ENCODE measurements around the gene AOPEP. TPM values are rescaled to one million over a fixed set of nuclear protein-coding genes. Genes with fewer than 3 reads are reported as not detected.

Gene AOPEP
- total and polyA plus RNA-seq, 2 donors, result 9.6 to 36.5 TPM

- WGBS, result 69% methylated on average over 12 of the region's 12 CpGs
- H3K4me3 ChIP-seq (ENCODE audit: low read length in 2 of 2), result no peak overlapping the region
- H3K4me1 ChIP-seq (ENCODE audit: control insufficient read depth in 2 of 2, insufficient read depth in 2 of 2, low read length in 2 of 2), result peaks cover 18 to 56% of the 10 kb centered on the region in 2 donors
- no peaks in the 10 kb centered on the region for H3K9me3 ChIP-seq (ENCODE audit: control insufficient read depth in 2 of 2, insufficient read depth in 1 of 2, low read length in 1 of 2)
- H3K27me3 ChIP-seq (ENCODE audit: control insufficient read depth in 2 of 2, insufficient read depth in 1 of 2, low read length in 1 of 2), result no peaks in the 10 kb centered on the region
- no peak overlapping the region for H3K27ac ChIP-seq (ENCODE audit: low read depth in 1 of 2, low read length in 1 of 2)
- no peaks in the 10 kb centered on the region for H3K36me3 ChIP-seq (ENCODE audit: control insufficient read depth in 2 of 2, insufficient read depth in 2 of 2, low read length in 1 of 2)
- no peak for DNase-seq (ENCODE audit: low read depth in 6 of 9, low spot score in 9 of 9)
Measured at GRCh38 chr9:95091601-95092261, 365.2 kb downstream of the AOPEP start.

DNA sequence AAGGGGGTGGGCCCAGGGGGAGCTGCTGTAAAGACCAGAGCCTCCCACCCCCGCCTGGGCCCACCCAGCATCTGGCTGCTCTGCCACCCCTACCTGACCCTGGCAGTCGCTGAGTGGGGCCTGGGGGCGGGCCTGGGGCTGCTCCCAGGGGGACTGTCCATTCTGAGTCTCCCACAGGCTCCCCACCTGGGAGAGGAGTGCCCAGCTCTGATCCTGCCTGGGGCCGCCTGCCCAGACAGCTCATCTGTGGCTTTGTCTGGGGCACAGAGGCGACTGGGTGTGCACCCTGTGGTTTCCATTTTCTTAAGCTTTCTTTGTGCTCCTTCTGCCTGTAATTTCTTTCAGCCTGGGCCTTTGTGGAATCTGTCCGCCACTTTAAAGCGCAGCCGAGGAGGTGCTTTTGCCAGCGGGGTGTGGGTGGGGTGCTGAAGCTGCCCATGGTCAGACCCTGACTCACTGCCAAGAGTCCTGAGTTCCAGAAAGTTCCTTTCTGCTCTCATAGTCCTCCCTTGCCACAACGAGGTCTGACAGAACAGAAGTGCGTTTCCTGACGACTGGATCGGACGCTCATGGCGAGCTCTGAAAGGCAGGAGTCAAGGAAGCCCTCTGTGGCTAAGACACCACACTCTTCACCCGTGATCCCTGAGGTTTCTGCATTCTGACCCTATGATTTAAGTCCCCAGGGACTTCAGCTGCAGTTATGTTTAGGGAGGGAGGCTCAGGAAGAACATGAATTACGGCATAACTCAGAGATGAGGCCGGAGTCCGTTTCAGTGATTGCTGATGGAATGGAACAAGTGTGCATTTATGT is 366.0 kb downstream of the AOPEP start:
- H3K36me3 ChIP-seq (ENCODE audit: control insufficient read depth in 2 of 2, insufficient read depth in 2 of 2, low read length in 1 of 2), result no peaks in the 10 kb centered on the region
- H3K27ac ChIP-seq (ENCODE audit: low read depth in 1 of 2, low read length in 1 of 2), result peak overlapping the region in 1 of 2 donors; percentile 18
- peaks cover 18 to 56% of the 10 kb centered on the region in 2 donors for H3K4me1 ChIP-seq (ENCODE audit: control insufficient read depth in 2 of 2, insufficient read depth in 2 of 2, low read length in 2 of 2)
- no peaks in the 10 kb centered on the region for H3K27me3 ChIP-seq (ENCODE audit: control insufficient read depth in 2 of 2, insufficient read depth in 1 of 2, low read length in 1 of 2)
- WGBS, result 48% methylated on average over 19 of the region's 19 CpGs
- DNase-seq (ENCODE audit: low read depth in 6 of 9, low spot score in 9 of 9), result peak in 2 of 9 donors; percentile 17 to 42
- no peak overlapping the region for H3K4me3 ChIP-seq (ENCODE audit: low read length in 2 of 2)
- no peaks in the 10 kb centered on the region for H3K9me3 ChIP-seq (ENCODE audit: control insufficient read depth in 2 of 2, insufficient read depth in 1 of 2, low read length in 1 of 2)

- peaks cover 18 to 61% of the 10 kb centered on the region in 2 donors for H3K4me1 ChIP-seq (ENCODE audit: control insufficient read depth in 2 of 2, insufficient read depth in 2 of 2, low read length in 2 of 2)
- WGBS, result 98% methylated on average over 16 of the region's 16 CpGs
Measured at GRCh38 chr9:95093586-95093985, 367.1 kb downstream of the AOPEP start.

DNA sequence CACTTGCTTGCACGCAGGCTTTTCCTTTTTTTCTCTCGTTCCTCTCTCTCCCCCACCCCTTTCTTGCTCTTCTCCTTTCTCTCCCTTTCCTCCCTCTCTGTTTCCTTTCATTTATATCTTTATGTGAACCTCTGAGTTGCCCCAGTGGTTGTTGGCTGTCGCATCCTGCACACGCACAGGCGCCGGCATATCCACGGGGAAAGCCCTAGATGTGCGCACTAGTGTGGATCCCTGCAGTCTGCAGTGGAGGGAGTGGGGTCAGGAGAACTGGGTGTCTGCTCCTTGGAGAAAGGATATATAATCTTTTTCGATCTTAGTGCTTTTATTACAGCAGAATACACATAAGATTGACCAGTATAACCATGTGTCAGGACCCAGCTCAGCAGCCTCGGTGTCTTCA is 367.5 kb downstream of the AOPEP start:
- Histone ChIP-seq H3K4me1 (ENCODE audit: control insufficient read depth in 2 of 2, insufficient read depth in 2 of 2, low read length in 2 of 2) (peaks cover 18 to 59% of the 10 kb centered on the region in 2 donors), H3K27ac (ENCODE audit: low read depth in 1 of 2, low read length in 1 of 2) (no peak overlapping the region), H3K27me3 (ENCODE audit: control insufficient read depth in 2 of 2, insufficient read depth in 1 of 2, low read length in 1 of 2) (no peaks in the 10 kb centered on the region), H3K4me3 (ENCODE audit: low read length in 2 of 2) (no peak overlapping the region), H3K9me3 (ENCODE audit: control insufficient read depth in 2 of 2, insufficient read depth in 1 of 2, low read length in 1 of 2) (no peaks in the 10 kb centered on the region), H3K36me3 (ENCODE audit: control insufficient read depth in 2 of 2, insufficient read depth in 2 of 2, low read length in 1 of 2) (no peaks in the 10 kb centered on the region)
- 88% methylated on average over 10 of the region's 10 CpGs for WGBS
- DNase-seq (ENCODE audit: low read depth in 6 of 9, low spot score in 9 of 9), result no peak

More at GRCh38 chr9:95093586-95093985, 367.1 kb downstream of the AOPEP start:
- H3K4me3 ChIP-seq (ENCODE audit: low read length in 2 of 2), result no peak overlapping the region
- H3K27me3 ChIP-seq (ENCODE audit: control insufficient read depth in 2 of 2, insufficient read depth in 1 of 2, low read length in 1 of 2), result no peaks in the 10 kb centered on the region
- H3K9me3 ChIP-seq (ENCODE audit: control insufficient read depth in 2 of 2, insufficient read depth in 1 of 2, low read length in 1 of 2), result no peaks in the 10 kb centered on the region
- H3K27ac ChIP-seq (ENCODE audit: low read depth in 1 of 2, low read length in 1 of 2), result no peak overlapping the region
- no peaks in the 10 kb centered on the region for H3K36me3 ChIP-seq (ENCODE audit: control insufficient read depth in 2 of 2, insufficient read depth in 2 of 2, low read length in 1 of 2)
- no peak for DNase-seq (ENCODE audit: low read depth in 6 of 9, low spot score in 9 of 9)

DNA sequence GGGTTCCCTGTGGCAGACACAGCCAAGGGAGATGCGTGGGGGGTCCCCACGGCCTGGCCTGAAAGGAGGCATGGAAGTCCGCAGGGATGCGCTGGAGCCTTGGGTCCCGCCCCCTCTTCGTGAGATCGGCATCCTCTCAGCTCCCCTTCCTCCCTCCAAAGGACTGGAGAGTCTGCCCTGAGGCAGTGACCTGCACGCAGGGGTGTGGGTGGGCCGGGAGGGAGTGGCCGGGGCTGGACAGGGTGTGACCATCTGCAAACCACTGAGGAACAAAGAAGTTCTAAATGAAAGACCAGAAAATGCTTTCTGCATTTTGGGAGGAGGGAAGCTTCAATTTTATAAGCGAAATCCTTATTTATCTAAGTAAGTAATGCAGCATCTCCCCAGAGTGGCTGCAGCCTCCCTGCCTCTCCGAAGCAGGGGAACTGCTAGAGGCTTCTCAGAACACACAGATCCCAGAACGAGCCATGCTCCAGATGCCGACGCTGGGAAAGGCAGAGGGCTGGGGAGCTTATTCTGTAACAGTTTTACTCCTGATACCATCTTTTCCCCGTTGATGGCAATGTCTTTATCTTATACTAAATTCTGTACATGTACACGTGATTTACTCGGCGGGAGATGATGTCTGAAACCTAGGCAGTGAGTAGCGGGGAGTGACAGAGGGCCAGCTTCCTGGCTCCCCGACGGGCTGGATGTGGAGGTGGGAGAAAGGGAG is 369.3 kb downstream of the AOPEP start:
- no peak for DNase-seq (ENCODE audit: low read depth in 6 of 9, low spot score in 9 of 9)
- no peaks in the 10 kb centered on the region for H3K27me3 ChIP-seq (ENCODE audit: control insufficient read depth in 2 of 2, insufficient read depth in 1 of 2, low read length in 1 of 2)
- H3K36me3 ChIP-seq (ENCODE audit: control insufficient read depth in 2 of 2, insufficient read depth in 2 of 2, low read length in 1 of 2), result peaks cover 3 to 4% of the 10 kb centered on the region in 2 donors
- H3K9me3 ChIP-seq (ENCODE audit: control insufficient read depth in 2 of 2, insufficient read depth in 1 of 2, low read length in 1 of 2), result no peaks in the 10 kb centered on the region
- WGBS, result 95% methylated on average over 22 of the region's 22 CpGs
- H3K4me3 ChIP-seq (ENCODE audit: low read length in 2 of 2), result no peak overlapping the region
- H3K27ac ChIP-seq (ENCODE audit: low read depth in 1 of 2, low read length in 1 of 2), result no peak overlapping the region
- peaks cover 18 to 42% of the 10 kb centered on the region in 2 donors for H3K4me1 ChIP-seq (ENCODE audit: control insufficient read depth in 2 of 2, insufficient read depth in 2 of 2, low read length in 2 of 2)

- Histone ChIP-seq H3K4me1 (ENCODE audit: control insufficient read depth in 2 of 2, insufficient read depth in 2 of 2, low read length in 2 of 2) (peaks cover 18 to 41% of the 10 kb centered on the region in 2 donors), H3K4me3 (ENCODE audit: low read length in 2 of 2) (no peak overlapping the region), H3K9me3 (ENCODE audit: control insufficient read depth in 2 of 2, insufficient read depth in 1 of 2, low read length in 1 of 2) (no peaks in the 10 kb centered on the region), H3K27ac (ENCODE audit: low read depth in 1 of 2, low read length in 1 of 2) (no peak overlapping the region), H3K36me3 (ENCODE audit: control insufficient read depth in 2 of 2, insufficient read depth in 2 of 2, low read length in 1 of 2) (peaks cover 4 to 6% of the 10 kb centered on the region in 2 donors), H3K27me3 (ENCODE audit: control insufficient read depth in 2 of 2, insufficient read depth in 1 of 2, low read length in 1 of 2) (no peaks in the 10 kb centered on the region)
- WGBS, result 98% methylated on average over 12 of the region's 12 CpGs
- no peak for DNase-seq (ENCODE audit: low read depth in 6 of 9, low spot score in 9 of 9)
Measured at GRCh38 chr9:95096381-95096780, 369.9 kb downstream of the AOPEP start.

- H3K4me3 ChIP-seq (ENCODE audit: low read length in 2 of 2), result no peak overlapping the region
- no peaks in the 10 kb centered on the region for H3K9me3 ChIP-seq (ENCODE audit: control insufficient read depth in 2 of 2, insufficient read depth in 1 of 2, low read length in 1 of 2)
- peaks cover 18 to 36% of the 10 kb centered on the region in 2 donors for H3K4me1 ChIP-seq (ENCODE audit: control insufficient read depth in 2 of 2, insufficient read depth in 2 of 2, low read length in 2 of 2)
- H3K27me3 ChIP-seq (ENCODE audit: control insufficient read depth in 2 of 2, insufficient read depth in 1 of 2, low read length in 1 of 2), result no peaks in the 10 kb centered on the region
- no peak for DNase-seq (ENCODE audit: low read depth in 6 of 9, low spot score in 9 of 9)
- H3K27ac ChIP-seq (ENCODE audit: low read depth in 1 of 2, low read length in 1 of 2), result no peak overlapping the region
- peaks cover 4 to 6% of the 10 kb centered on the region in 2 donors for H3K36me3 ChIP-seq (ENCODE audit: control insufficient read depth in 2 of 2, insufficient read depth in 2 of 2, low read length in 1 of 2)
- WGBS, result 96% methylated on average over 6 of the region's 6 CpGs
Measured at GRCh38 chr9:95096807-95097206, 370.3 kb downstream of the AOPEP start.

DNA sequence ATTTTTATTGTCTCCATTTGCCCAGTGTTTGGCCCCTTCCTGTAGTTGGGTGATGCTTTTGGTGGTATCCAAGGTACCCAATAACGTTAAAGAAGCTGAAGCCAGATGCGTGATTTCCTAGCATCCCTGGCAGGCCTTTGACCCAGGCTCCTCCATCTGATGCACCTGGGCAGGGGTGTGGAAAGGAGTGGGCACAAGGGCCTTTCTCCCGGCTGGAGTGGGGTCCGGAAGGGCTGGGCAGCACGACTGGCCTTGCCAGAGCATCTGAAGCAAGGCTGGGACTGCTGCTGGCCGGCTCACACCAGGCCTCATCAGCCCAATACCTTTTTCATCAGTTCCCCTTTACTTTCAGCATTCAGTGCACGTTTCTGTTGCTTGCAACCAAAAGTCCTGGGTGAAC is 370.8 kb downstream of the AOPEP start:
- 98% methylated on average over 7 of the region's 7 CpGs for WGBS
- no peak for DNase-seq (ENCODE audit: low read depth in 6 of 9, low spot score in 9 of 9)
- Histone ChIP-seq H3K9me3 (ENCODE audit: control insufficient read depth in 2 of 2, insufficient read depth in 1 of 2, low read length in 1 of 2) (no peaks in the 10 kb centered on the region), H3K4me3 (ENCODE audit: low read length in 2 of 2) (no peak overlapping the region), H3K36me3 (ENCODE audit: control insufficient read depth in 2 of 2, insufficient read depth in 2 of 2, low read length in 1 of 2) (peaks cover 4 to 6% of the 10 kb centered on the region in 2 donors), H3K27ac (ENCODE audit: low read depth in 1 of 2, low read length in 1 of 2) (no peak overlapping the region), H3K4me1 (ENCODE audit: control insufficient read depth in 2 of 2, insufficient read depth in 2 of 2, low read length in 2 of 2) (peaks cover 14 to 32% of the 10 kb centered on the region in 2 donors), H3K27me3 (ENCODE audit: control insufficient read depth in 2 of 2, insufficient read depth in 1 of 2, low read length in 1 of 2) (no peaks in the 10 kb centered on the region)
